ENCODE measurements around the gene GRIA2. TPM values are rescaled to one million over a fixed set of nuclear protein-coding genes. Genes with fewer than 3 reads are reported as not detected.
"Not testable (repeated sequence)": the region's sequence is repeated elsewhere in the genome, so short reads cannot be mapped to it uniquely, and the experiment has no call there.

GRIA2 gene
- 10 to 100 TPM in 2 of 10 donors, 1 to 10 TPM in 8; 4.5 to 12.8 (median 7.4) TPM for polyA plus RNA-seq (ENCODE audit: insufficient read length in 10 of 10)
- long read RNA-seq, donor 1, result 0 reads
- long read RNA-seq, donor 2, result 0 reads
- long read RNA-seq, donor 3, result 0 reads
- long read RNA-seq, donor 4, result 0 reads
- long read RNA-seq, donor 5, partial matches to known transcripts, result 0 of 1 reads
- long read RNA-seq, donor 5, other reads (novel, unspliced or antisense), result 0 of 1 reads
- long read RNA-seq, donor 6, result 0 reads
- long read RNA-seq, donor 7, result 0 reads
- long read RNA-seq, donor 8, result 0 reads
- long read RNA-seq, donor 9, result 0 reads

DNA sequence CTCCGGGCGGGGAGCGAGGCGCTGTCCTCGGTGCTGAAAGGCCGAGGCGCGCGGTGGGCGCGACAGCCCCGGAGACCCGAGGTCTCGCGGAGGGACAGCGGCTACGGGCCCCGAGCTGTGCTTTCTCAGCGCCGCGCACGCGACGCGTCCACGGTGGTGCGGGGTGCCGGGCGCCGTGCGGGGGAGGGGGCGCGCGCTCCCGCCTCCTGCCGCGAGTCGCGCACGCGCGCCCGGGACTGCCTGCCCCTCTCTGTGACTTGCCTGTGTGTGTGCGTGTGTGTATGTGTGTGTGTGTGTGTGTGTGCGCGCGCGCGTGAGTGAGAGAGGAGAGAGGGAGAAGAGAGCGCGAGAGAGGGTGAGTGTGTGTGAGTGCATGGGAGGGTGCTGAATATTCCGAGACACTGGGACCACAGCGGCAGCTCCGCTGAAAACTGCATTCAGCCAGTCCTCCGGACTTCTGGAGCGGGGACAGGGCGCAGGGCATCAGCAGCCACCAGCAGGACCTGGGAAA, at the start of gene GRIA2:
GRIA2 (plus strand) TSS at position 358 of the 511 bp plus-strand sequence. CDS start 315 bp downstream, outside the sequence.
- peak; percentile 64 to 91 (median 85) for DNase-seq

DNA sequence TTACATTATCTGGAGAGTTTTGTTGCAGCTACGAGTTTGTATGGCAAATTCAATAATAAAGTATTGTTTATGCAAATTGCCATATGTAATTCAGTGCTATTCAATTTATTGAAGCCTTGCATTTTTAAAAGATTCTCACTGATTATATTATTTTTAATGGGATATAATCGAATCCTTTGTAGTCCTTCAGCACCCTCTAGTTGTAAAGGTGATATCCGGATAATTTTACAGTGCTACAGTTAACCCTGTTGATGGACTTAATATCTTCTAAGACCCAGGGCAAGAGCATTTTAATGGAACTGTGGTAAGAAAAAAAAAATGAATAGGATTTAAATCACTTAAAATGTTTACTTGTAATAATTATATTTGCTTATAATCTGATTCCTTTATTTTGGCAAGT, 48.5 kb upstream of the GRIA2 start:
- DNase-seq, result peak in 2 of 3 donors; percentile 3 to 4

DNA sequence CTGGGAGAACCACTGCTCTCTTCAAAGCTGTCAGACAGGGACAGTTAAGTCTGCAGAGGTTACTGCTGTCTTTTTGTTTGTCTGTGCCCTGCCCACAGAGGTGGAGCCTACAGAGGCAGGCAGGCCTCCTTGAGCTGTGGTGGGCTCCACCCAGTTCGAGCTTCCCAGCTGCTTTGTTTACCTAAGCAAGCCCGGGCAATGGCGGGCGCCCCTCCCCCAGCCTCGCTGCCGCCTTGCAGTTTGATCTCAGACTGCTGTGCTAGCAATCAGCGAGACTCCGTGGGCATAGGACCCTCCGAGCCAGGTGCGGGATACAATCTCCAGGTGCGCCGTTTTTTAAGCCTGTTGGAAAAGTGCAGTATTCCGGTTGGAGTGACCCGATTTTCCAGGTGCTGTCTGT, 40.3 kb upstream of the GRIA2 start:
- DNase-seq, result not testable (repeated sequence)

DNA sequence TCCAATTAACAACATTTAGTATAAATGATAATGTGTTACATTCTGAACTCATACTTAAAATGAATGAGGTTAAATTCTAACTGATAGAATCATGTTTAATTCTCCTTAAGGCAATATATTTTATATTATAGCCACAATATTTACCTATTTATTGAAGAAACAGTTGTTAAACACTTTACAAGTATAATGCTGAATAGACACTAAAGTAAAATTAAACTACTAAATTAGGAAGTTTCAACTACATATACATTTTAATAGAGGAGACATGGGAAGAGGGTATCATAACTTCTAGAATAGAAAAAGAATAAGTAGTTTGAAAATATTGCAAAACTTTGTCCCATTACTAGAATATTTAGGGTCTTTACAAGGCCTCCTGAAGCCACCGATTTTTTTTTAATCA, 36.2 kb upstream of the GRIA2 start:
- no peak for DNase-seq

DNA sequence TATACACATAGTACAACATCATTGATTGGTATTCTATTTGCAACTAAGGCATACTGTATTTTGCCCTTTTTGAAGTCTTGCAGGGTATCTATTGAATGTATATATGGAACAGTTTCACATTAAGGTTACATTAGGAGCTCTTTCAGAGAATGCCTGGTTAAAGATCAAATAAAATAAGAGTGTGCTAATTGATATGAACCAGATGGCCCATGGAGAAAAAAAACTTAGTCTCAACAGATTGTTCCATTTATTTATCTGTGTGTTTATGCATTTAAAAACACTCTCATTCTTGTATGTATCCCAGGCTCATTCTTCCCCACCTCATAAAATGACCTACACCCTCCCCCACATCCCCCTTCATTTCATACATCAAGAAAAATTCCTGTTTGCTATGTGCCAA, 35.2 kb upstream of the GRIA2 start:
- no peak for DNase-seq

DNA sequence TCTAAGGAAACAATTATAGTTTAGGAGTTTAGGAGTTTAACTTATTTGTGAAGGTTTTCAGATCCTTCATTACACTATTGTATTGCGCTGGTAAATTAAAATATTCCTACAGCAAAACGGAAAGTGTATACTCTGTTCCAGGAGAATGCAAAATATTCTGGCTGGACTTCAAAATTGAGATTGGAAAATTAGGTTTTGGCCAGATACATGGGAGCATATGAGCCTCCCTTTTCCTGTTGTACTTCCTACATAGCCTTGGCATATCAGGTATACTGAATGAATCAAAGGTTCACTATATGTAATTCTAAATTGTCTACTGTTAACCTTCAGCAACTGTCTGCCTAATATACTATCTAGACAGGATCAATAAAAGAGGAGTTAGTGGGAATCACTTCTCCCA, 25.2 kb upstream of the GRIA2 start:
- no peak for DNase-seq

DNA sequence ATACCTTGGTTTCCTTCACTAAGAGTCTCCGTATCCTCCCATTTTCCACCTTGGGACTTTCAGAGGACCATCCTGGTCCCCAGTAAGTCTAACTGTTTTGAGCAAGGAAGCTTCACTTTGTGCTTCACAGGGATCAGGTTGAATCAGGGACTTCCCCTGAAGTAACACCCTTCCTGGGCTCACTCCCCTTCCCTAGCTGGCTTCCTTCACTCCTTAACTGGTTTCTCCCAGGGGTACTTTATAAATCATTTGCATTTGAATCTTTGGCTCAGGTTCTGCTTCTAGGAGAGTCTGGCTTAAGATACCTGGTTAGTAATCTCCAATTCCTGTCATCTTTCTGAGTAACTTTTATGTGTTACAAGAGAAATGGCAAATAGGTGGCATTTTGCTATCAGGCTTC, 24.5 kb upstream of the GRIA2 start:
- DNase-seq, result no peak

DNA sequence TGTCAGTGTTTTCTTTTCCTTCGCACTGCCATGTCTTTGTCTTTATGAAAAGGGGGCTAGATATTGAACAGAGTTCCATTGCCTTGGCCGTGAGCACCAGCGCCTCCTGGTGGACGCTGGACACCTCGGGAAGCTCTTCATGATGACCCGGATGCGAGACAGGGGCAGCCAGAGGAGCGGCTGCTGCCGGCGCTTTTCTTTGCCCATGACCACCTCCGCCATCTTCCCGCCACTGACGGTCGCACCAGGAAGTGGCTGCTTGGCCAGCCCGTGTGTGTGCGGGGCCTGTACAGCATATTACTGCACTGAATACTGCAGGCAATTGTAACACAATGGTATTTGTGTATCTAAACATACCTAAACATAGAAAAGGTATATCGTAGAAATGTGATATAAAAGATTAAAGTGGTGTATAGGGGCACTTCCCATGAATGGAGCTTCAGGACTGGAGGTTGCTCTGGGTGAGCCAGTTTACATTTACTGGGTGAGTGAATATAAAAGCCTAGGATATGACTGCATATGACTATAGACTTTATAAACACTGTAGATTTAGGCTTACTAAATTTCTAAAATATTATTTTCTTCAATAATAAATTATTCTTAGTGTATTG, 15.8 kb upstream of the GRIA2 start:
- no peak for DNase-seq

DNA sequence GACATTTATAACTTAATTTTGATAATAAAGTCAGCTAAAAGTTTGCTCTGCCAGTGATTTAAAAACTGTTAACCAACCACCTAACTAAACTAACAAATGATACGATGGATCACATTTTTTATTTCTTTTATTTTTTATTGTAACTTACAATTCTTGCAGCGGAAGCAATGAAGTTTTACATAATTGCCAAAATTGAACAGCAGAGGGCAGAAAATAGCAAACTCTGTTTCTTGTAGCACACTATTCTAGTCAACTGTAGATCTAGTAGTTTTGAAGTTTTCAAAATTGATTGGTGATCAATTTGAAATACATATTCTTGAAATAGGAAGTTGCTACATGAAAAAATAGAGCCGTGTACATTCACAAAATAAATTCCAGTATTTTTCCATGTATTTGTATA, 2.8 kb upstream of the GRIA2 start:
- DNase-seq, result peak in 1 of 3 donors; percentile 18

DNA sequence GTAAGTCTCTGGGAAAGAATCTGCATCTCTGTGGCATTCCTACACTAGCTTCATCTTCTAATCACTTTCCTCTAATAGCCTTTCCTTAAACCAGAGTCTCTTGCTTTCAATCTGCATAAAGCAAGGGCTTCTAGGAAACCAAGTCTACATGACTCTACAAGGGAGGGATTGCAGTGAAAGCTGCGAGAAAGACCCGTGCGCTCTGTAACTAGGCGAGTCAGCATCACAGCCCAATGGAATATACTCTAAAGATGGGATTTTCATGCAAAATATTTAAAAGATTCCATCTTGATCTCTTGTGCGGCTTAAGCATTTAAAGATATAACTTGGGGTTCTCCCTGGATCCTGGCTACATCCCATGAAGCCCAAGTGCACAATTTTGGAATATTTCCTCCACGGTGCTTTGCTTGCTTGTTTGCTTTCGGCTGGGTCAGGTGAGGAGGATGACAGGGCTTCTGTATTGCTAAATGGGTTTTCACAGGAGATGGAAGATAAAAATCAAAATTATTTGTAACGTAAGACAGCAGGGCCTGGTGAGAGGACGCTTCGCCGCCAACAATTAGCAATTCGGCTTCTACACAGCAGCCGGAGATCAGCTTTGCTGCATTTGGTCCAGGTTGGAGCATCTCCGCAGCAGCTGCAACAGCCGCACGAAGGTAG, 687 bp upstream of the GRIA2 start:
- no peak for DNase-seq

DNA sequence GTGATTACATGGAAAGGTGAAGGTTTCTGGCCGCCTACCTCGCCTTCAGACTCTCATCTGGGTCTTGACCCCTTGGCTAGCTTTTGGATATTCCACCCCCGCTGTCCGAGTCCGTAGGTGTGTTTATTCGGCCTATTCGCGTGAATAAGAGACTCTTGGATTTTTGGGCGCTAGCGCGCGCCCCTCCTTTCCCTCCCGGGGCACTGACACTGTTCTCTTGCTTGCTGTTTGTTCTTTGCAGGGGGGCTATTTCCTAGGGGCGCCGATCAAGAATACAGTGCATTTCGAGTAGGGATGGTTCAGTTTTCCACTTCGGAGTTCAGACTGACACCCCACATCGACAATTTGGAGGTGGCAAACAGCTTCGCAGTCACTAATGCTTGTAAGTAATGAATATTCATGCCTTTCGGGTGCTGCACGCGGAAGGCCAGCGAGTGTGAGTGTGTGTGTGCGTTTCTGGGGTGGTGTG, 932 bp downstream of the GRIA2 start:
- no peak for DNase-seq

DNA sequence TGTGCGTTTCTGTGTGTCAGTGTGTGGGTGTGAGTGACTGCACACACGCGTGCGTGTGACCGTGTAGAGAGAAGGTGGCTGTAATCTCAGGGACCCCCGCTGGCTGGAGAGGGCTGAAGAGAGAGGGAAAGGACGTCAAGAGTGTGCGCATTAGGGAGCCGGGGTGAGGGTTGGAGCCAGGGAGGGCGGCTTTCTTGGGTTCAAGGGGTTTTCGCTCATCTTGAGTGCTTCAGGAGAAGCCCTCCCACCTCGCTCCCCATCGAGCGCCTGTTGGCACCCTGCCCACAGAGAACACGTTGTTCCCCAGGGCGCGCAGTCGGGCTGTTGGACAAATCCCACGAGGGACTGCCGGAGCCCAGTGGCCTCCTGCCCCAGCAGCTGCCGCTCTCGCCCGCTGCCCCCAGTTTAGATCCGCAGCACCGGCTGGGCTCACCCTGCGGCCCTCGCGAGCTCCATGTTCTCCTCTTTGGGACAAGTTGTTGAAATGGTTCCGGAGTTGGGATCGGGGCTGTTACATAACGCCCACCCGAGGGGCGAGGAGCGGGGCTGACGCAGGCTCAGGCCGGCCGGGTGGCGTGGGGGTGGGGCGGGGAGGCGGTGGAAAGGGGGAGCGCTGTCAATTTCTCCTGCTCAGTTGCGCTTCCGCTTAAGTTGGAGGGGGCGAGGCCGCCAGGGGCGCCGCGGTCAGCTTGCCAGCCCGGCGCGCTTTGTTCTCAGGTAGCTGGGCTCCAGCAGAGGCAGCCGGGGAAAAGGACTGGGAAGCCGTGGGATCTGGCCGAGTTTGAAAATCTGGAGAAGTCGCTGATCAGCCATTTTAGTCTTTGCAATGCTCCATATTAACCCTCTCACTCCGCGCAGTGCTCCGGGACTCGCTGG, 1.6 kb downstream of the GRIA2 start:
- DNase-seq, result peak in 1 of 3 donors; percentile 26

DNA sequence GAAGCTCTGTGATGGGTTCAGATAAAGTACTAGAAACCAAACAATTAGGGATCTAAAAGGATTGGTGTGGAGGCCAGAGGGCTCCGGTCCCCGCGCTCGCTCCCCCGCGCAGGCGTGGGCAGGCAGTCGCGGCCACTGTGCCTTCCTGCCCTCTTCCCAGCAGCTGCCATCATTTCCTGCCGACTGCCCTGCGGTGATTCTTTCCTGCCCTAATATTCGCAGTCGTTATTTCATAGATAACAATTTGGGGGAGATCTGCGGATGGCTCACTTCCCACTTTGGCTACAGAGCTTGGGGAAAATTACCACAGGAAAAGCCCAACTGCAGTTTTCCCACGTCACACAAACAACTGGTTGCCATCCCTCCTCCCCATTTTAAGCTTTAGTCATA, 2.2 kb downstream of the GRIA2 start:
- DNase-seq, result peak in 1 of 3 donors; percentile 12

DNA sequence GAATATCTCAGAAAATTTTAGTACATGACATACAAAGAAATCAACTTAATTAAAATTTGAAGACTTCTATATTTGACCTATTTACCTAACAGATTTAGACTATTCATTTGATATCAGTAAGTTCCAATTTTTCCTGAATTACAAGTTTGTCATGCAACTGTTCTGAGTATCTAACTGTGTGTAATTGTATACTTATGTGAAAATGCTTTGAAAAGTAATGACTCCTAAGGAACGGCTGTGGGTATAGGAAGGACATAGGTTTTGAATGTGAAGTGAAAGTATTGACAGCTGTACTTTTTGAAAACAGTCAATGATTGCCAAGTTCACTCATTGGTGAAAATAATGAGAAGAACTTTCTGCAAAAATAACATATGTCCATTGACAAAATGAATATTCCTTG, 2.9 kb downstream of the GRIA2 start:
- no peak for DNase-seq

DNA sequence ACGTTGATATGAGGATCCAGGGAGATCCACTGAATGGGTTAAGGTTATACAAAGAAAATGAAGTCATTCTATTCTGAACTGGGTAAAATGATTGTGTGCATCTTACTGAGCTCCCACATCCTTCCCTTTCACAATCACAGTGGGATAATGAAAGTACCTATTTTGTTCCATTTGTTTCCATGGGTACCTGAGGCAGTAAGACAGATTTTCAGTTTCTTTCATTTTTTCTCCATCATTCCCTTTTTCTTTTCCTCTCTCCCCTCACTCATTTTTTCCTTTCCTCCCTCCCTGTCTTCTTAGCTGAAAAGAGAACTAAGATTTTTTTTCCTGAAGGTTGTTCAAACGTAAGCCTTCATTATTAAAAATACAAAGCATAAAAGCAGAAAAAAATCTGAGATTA, 4.6 kb downstream of the GRIA2 start:
- no peak for DNase-seq

DNA sequence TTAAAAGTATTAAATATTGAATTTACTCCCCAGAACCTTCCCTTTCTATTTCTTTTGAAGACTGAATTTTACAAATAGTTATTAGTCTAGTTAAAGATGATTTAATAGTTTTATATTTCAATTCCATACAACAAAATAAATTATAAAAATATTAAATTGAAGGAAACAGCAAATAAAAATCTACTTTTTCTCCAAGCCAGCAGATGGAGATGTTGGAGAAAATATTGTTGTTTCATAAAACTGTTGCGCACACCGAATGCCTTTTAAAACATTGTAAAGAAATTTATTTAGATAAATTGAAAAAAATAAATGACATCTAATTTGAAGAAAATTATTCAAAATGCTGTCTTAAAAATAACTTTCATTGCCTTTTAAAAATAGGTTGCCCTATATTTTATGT, 5.5 kb downstream of the GRIA2 start:
- DNase-seq, result no peak

DNA sequence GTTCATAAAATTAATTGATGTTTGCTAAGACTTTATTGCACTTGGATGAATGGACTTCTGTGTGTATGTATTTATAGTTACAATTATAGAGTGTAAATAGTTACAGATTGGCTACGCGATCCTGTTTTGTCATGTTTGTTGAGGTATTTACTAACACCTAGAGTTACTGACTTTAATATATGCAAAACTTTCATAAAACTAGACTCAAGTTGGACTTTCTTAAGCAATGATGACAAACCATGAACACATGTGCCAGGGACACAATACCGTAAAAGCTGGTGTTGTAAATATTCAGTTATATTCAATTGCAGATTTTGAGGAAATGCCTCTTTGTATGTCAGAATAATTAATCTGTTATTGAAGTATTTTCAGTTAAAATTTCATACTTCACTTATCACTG, 6.1 kb downstream of the GRIA2 start:
- DNase-seq, result no peak

DNA sequence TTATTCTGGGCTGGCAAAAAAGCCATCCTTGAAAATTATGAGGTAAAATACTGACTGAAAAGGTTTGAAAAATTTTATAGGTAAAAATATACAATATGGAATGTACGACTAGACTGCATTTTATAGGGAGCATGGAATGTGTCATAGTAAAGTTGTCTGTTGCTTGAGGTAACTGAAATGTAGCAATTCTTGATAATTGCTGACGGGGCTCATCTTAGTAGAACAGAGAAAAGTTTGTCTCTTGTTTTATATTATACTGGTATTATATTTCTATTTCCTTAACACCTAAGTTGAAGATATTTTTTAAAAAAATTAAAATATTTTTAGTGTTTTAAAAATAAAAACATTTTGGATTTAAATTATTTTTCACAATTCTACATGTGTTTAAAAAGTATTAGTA, 11.0 kb downstream of the GRIA2 start:
- no peak for DNase-seq

DNA sequence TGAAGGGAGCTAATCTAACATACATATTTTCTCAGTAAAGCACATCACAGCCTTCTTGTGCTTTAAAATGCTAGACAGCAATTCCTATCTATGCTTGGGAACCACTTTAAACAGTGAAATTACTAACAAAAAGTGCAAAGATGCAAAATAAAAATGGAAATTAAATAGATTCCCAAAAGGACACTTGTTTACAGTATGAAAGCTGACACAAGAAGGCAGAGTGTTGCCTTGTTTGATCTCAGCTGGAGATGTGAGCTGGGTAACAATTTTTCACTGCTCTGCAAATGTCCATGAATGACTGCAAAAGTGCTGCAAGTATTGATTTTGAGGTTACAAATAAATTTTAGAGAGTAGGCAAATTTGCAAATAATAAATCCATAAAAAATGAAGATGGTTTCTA, 22.3 kb downstream of the GRIA2 start:
- DNase-seq, result no peak

DNA sequence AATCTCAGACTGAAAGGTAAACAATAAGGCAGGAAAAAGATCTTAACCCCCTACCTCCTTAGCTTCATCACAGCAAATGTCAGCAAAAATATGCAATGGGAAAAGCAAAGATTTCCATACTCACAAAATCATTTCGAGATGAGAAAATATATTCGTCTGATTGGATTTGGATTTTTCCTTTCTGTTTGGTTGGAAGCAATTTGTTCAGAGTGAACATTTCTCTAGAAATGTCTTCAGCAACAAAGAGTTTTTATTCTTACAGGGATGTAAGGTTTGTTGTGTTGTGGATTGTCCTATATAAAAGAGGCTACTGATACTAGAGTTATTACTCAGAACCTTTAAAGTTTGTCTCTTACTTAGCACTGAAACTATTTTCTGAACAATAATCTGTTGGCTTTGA, 23.8 kb downstream of the GRIA2 start:
- DNase-seq, result no peak

DNA sequence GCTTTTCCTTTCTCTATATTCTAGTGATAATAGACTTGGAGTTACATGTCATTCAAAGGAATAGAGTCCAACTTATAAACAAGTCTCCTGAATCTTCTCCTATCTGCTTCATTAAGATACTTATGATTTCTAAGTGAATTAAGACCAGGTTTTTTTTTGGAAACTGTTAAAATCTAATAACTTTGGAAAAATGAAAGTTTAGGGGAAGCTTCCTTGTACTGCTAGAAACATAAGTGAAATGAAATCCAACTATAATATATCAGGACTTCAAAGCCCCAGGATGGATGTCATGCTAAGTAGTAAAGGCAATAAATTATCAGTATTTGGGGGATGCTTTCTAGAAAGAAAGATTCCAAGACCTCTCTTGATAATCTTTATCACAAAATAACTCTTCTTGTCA, 24.8 kb downstream of the GRIA2 start:
- no peak for DNase-seq

DNA sequence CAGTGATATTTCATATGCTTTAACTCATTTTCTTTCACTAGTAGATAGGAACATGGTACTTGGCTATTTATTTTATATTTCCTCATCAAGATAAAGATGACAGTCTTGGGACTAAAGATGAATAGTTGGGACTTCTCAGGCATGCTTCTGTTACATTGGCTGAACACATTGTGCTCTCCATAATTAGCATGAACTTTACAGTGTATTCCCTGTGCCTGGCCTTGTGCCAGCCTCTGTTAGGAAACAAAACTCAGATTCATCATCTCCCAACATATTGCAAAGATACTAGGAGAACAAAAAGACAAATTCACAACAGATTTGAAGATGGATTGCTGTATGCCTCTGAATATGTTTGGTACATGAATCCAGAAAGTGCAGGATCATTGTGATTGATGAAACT, 26.4 kb downstream of the GRIA2 start:
- peak in 1 of 3 donors; percentile 4 for DNase-seq
